ENCODE results near the gene ACBD6.
"Not testable (repeated sequence)": the region's sequence is repeated elsewhere in the genome, so short reads cannot be mapped to it uniquely, and the experiment has no call there.

Gene ACBD6, protein sequence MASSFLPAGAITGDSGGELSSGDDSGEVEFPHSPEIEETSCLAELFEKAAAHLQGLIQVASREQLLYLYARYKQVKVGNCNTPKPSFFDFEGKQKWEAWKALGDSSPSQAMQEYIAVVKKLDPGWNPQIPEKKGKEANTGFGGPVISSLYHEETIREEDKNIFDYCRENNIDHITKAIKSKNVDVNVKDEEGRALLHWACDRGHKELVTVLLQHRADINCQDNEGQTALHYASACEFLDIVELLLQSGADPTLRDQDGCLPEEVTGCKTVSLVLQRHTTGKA

DNA sequence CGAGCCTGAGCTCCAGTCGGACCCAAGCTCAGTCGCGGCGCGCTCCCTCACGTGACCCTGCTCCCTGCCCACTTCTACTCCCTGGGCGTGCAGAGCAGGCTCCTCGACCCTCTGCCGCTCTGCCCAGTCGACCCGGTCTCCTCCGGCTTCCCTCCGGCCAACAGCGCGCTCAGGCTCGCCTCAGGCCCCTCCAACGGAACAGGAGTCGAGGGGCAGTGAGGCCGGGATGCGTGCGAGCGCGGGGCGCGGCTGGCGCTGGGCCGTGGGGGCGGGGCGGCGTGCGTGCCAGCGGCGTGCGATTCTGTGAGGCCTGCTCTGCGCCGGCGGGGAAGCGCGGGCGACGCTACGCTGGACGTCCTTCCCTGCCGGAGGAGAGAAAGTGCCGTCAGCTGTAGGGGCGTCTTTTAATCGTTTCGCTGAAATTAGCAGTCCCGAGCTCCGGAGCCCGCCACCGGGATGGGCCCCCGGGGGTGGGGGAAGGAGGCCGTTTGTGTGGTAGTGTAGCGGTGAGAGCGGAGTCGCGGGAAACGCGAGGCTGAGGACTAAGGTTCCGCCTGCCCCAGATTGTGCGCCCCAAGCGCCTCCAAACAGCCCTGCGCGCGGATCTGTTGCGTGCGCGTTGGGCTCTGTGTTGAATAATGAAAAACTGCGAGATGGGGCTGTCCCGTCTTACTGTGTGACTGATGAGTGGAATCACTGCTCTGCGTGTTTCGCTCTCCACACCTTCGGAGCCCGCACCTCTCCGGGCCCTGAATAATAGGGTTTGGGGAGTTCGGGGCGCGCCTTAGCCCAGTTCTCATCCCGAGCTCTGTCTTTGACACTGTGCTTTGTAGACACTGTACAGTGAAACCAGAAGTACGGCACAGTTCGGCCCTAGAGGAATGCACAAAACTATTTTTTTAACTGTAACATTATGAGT is at the start of gene ACBD6:
ACBD6 (minus strand) TSS at position 217 of the 919 bp plus-strand sequence. CDS start 311 bp downstream, outside the sequence.
- peak; percentile 68 to 71 for DNase-seq (ENCODE audit: low read depth in 2 of 2)

DNA sequence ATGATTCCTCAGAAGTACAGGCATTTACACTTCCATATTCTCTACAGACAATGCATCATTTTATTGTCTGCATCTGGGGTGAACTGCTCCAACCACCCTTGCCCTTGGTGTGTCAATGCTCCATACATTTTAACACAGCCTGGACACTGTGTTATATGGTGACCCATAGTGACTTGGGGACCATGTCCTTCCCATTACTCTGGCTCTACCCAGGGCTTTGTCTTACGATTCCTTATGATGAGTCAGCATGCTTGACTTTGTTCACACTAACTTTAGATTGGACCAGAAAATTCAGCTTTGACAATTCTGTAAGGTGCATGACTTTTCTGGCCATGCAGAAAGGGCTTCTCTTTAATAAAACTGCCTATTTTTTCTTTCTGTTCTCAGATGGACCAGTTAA is 49.6 kb upstream of the ACBD6 start:
- DNase-seq (ENCODE audit: low read depth in 2 of 2) = no peak

DNA sequence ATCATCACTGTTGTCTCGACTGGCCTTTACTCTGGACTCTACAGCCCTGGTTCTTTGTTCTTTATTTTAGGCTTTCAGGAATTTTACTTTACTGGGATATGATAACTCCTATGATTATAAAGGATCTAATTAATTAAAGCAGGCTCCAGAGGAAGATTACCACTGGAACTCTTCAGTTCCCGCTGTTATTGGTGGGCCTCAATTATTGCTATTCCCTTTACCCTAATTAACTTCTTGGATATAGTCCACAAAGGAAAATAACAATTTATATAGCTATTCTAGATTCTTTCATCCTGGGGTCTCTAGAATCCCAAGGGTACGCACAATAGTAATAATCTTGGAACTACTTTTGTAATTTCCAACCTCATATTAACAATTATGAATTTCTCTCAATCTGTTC is 47.9 kb upstream of the ACBD6 start:
- DNase-seq (ENCODE audit: low read depth in 2 of 2) = no peak

DNA sequence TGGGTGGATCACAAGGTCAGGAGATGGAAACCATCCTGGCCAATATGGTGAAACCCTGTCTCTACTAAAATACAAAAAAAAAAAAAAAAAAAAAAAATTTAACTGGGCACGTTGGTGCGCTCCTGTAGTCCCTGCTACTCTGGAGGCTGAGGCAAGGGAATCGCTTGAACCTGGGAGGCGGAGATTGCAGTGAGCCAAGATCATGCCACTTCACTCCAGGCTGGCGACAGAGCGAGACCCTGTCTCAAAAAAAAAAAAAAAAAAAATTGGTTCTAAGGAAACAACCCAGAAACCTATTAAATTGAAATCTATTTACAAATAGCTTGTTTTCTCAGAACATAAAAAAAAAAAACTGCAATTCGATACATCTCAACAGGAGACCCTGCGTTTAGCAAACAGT is 47.4 kb upstream of the ACBD6 start:
- DNase-seq (ENCODE audit: low read depth in 2 of 2) = not testable (repeated sequence)

DNA sequence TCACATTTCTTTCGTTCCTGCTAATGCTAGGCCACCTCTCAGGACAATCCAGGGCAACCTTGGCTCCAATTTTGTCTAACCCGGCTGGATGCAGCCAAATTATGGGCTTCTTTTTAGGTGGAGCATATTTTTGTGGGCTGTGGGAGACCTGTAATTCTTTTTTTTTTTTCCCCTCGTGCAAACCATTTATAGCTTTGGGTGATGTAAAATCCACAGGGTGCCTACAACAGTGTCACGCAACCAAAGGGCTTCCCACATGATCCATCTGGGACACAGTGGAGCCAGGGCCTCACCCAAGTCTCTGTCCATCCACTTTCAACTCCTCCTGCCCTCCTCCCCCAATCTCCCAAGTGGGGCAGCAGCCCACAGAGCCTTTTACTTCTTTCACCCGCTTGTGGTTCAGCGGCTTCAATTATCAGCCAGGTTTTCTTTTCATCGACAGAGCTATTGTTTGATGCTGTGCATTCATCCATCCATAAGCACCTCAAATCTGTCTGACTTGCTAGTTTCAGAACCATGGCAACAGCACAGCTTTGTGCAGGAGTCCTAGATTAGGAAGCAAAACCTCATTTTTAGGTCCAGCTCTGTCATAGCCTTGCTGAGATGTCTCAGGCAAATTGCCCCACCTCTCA is 46.4 kb upstream of the ACBD6 start:
- DNase-seq (ENCODE audit: low read depth in 2 of 2) = no peak

DNA sequence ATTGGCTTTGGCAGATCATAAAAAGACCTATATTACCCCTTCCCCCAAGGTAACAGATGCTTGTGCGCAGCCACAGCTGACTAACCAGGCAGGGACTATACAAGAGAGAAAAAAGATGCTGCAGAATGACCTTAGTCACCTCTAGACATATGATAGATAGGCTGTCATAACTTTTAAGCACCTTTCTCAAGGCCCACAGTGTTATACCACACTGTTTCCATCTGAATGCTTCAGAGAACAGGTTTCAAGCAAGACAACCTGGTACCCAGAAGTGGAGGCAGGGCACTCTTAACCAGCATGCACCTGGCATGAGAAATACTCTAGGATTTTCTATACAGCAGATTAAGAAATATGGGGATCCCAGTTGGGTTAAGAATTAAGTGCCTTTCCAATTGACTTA is 43.6 kb upstream of the ACBD6 start:
- no peak for DNase-seq (ENCODE audit: low read depth in 2 of 2)

DNA sequence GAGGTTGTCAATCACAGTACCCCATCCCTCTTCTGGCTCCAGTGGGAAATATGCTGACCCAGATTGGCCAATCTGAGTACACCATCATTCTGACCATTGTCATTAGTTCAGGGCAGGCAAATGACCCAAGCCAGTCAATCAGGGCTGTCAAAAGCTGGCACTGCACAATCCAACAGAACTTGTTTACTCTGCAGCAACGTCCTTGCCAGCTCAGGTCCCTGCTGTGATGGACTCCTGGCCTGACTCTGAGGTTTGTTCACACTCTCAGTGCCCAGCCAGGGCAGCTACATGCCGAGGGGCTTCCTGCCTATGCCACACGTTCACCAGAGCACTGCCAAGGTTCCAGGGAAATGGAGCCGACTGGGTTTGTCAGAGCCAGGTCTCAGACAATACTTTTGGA is 41.7 kb upstream of the ACBD6 start:
- no peak for DNase-seq (ENCODE audit: low read depth in 2 of 2)

DNA sequence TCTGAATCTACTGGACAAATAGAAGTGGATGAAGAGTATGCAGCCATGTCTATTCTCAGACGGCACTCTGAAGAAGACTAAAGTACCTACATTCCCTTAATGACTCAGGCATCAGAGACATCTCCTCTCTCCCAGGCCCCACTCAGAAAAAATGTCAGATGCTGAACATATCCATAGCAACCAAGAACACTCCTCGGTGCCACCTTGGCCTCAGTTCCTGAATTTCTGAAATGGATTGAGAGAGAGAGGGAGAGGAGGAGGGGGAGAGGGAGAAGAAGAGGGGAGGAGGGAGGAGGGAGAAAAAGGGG is 40.4 kb upstream of the ACBD6 start:
- DNase-seq (ENCODE audit: low read depth in 2 of 2) = no peak

DNA sequence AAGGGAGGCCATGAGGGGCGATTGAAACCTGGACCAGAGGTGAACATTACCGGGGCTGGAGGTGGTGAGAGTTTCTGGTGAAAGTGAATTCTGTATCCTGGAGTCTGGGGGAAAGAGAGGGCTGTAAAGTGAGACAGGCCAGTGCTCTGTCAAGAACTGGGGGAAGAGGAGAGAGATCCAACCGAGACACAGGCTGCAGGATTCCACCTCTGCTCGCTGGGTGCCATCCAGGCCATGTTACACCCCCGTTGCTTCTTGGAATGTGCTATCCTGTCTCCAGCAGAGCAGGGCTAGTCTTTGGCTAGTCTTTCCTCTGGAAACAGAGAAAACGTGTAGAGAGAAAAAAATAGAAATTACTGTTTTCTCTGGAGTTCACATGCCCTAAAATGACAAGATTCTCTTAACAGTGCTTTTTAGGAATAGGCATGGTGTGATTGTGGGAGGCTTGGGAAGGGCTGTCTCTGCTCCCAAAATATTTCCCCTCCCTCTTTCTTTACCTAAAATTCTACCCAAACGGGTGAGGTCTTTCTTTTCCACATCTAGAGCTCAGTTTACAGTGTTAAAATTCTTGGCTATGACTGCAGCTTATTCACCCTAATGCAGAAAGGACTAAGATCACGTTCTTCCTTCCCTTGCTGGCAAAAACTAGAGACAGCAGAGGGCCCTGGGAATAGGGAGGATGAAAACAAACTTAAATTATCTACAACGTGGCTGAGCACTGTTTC is 39.9 kb upstream of the ACBD6 start:
- no peak for DNase-seq (ENCODE audit: low read depth in 2 of 2)

DNA sequence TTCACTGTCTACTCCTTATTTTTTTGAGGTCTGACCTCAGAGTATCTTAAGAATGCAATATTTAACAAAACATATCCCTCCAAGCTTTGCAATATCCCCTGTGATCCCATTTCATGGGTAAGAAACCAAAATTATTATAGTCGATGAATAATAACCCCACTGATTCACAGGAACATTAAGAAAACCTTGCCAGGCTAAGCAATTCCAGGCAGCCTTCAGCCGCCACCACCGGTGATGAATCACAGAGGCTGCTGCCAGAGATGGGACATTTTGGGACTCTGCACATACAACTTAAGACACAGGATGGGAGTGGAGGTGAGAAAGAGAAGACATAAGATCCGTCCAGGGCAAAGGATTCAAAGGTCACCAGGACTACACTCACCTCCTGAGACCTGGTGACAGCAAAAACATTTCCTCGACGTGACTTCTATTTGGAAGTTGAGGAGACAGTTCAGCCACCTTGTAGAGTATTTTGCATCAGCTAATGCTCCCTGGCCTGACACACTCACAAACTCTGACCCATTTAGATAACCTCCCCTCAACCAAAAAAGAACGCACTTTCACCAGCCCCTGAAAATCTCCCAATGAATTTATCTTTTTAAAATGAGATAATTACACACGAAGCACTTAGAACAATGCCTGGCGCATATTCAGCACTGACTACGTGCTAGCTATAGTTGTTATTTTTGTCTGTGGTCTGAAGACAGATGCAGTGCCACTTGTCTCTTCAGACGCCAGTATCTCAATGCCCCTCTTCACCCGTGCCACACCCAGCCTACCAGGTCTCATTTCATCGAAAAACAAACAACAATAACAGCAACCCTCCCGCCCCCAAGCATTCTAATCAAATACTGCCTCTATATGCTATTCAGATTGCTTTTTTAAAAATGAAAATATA is 38.6 kb upstream of the ACBD6 start:
- DNase-seq (ENCODE audit: low read depth in 2 of 2) = no peak

DNA sequence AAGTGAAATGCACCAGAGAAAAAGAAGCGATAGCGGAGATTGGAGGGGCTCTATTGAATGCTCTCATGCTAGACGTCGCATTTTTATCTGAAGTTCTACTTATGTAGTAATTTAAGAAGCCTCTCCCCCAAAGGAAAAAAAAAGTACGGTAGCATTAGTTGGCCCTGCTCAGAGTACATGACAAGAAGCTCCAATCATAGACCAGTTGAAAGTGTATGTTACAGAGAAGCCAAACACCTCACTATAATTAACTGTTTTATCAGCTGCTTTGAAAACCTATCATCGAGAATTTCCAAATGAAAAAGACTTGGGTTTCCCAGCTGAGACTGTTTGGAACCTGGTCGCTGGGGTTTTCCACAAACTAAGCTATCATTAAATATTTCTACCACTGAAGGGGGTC is 36.8 kb upstream of the ACBD6 start:
- DNase-seq (ENCODE audit: low read depth in 2 of 2) = no peak

DNA sequence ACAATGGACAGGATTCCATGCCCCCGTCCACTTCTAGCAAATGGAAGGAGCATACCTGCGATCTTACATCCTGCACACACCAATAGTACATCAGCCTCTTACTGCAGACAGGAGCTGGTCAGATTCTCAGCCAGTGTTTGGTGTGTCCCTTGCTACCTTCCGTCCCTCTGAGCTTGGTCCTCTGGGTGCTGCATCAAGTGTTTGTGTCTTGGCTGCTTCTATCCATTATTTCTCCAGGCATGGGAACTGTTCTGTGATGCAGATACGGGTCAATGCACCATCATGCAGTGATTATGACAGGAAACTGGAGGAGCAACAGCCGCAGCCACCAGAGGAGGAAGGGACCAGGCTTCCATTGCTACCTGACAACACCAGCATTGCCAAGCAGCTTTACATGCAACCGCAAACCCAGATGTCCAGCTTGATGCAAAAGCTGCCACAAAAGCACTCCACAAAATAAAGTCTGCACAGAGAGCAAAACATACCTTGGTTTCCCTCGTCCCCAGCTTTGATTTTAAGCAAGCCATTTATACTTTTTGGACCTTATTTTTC is 34.5 kb upstream of the ACBD6 start:
- DNase-seq (ENCODE audit: low read depth in 2 of 2) = no peak

DNA sequence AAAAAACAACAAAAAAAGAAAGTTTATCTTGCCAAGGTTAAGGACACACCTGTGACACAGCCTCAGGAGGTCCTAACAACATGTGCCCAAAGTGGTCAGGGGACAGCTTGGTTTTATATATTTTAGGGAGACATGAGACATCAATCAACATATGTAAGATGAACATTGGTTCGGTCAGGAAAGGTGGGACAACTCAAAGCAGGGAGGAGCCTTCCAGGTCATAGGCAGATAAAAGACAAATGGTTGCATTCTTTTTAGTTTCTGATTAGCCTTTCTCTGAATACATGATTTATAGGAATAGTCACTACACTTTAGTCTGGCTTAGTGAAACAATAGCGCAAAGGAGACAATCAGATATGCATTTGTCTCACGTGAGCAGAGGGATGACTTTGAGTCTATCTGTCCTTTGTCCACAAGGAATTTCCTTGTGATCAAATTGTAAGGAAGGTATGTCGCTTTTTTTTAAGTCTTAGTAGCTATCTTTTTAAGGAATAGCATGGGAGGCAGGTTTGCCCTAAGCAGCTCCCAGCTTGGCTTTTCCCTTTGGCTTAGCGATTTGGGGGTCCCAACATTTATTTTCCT is 33.1 kb upstream of the ACBD6 start:
- no peak for DNase-seq (ENCODE audit: low read depth in 2 of 2)

DNA sequence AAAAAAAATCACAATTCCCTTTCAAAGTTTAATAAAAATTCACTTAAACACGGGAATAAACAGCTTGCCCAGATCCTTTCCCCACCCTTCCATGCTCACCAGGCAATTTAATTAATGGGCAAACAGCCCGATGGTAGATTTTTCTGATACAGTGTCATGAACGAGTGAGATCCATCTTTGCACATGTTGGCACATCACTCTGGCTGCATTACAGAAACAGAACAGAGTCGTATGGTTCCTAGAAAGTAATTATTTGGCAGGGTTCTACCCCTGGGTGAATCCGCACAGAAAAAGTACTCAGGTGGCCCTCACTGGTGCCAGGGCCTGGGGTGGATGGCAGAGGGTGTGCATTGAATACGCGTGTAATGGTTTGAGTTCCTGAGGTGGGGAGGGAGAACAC is 31.8 kb upstream of the ACBD6 start:
- DNase-seq (ENCODE audit: low read depth in 2 of 2) = no peak

DNA sequence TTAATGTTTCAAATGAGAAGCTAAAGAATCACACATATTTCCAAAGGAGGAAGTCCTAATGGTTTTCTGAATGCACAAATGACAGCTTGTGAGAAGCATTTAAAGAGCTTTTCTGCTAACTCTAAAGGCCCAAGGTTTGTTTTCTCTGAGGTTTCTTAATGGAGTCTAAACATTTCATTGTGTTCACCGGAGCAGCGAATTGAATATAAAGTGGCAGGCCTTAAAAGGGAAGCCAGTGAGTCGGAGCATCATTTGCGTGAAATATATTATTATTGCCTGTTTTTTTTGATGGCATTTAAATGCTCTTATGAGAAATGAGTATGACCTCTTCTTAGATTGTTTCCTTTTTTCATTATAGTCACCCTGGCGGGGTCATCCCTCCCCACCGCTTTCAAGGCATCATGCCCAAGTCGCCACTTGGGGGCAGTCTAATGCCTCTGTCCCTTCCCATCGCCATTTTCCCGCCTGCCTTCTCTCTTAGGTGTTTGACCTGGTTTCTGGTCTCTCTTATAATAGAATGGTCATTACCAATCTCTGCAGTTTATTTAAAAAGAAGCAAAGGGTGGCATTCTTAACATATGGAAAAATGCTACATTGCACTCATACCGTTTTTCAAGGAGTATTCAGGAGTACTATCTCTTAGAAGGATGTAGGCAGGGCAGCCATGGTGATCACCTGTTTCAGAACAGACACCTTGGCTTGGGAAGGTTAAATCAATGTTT is 31.1 kb upstream of the ACBD6 start:
- DNase-seq (ENCODE audit: low read depth in 2 of 2) = peak; percentile 16 to 21

DNA sequence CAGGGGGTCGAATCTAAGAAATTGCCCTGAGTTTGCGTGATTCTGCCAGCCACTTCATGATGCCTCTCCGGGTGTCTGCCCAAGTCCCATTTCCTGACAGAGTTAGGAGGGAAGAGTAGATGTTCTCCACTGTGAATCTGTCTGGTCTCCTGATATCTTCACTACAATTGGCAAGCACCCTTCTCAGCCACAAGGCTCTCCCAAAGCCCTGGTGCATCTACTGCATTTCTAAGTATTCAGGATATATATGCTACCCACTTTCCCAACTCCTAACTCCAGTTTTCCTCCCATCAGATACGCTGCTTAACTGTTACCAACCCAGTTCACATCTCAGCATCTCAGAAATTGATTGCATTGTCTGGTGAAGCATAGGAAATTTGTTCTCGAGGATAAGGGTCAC is 30.5 kb upstream of the ACBD6 start:
- DNase-seq (ENCODE audit: low read depth in 2 of 2) = no peak

DNA sequence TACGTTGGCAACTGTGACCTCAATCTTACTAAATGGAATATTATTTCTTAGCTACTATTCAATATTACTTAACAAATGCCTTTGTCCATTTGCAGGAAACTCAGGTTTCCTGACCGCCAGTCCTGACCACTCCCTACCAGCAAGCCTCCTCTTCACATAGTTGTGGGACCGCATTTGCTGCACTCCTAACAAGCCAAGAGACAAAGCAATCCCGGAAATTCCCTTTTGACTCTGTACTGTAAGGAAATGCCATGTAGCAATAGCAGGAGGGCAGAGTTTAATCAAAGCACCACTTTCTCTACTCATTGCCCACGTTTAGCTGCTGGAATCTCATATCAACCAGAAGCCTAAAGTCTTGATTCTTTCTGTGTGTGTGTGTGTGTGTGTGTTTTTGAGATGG is 28.1 kb upstream of the ACBD6 start:
- DNase-seq (ENCODE audit: low read depth in 2 of 2) = no peak

DNA sequence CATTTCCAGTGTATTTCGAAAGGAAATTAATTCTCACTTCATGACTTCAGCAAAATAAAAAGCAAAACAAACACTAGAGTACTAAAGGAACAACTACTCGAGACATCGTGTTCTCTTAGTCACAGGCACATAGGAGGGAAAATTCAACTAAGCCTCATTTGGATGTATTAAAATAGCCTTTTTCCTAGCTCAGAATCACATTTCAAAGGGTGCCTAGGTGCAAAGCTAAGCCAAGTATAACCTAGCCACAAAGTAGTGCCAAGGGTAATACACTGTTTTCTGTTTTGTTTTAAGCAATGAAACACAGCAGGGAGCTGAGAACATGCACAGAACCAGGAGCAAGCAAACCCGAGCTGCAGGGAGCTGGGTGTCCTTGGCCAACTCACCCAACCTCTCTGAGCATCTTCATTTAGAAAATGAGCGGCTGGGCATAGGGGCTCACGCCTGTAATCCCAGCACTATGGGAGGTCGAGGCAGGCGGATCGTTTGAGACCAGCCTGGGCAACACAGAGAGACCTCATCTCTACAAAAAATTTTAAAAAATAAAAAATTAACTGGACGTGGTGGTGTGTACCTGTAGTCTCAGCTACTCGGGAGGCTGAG is 26.6 kb upstream of the ACBD6 start:
- no peak for DNase-seq (ENCODE audit: low read depth in 2 of 2)

DNA sequence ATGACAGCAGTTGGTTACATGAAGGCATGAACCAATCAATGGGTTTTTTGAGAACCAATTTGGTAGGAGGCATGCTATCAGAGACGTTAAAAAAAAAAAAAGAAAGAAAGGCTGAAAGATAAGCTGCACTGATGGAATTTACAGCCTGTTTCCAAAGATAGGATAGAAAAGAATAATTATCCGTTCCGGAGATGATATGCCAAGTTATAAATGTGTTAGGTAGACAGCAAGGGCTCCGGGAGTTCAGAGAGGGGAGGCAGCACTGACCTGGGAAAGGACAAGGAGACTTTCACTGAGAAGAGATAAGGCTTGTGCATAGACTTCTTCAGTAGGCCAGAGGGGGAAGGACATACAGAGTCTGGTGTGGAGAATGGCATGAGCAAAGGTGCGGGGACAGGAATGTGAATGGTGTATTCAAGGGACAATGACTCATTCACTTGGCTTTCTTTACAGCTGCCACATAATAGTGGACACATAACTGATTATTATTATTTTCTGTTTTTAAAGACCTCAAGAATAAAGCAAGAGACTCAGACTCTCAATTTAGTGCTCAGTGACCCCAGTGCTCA is 24.8 kb upstream of the ACBD6 start:
- no peak for DNase-seq (ENCODE audit: low read depth in 2 of 2)

All from stimulated activated CD8-positive, alpha-beta memory T cell treated with anti-CD3 and anti-CD28 coated beads, Interleukin-7, amount 100 ng/mL, for 1 hour (primary cell).